IPS-NIHi7 (cell line): ENCODE data around the gene ABCA8.
A peak's percentile ranks its signal among the peaks of the same experiment; 100 is the strongest.
"Not testable (repeated sequence)": the region's sequence is repeated elsewhere in the genome, so short reads cannot be mapped to it uniquely, and the experiment has no call there.

ENCODE experiments used
- DNase-seq: peaks from one replicate; pipeline ENCODE4 v3.0.0; 2012; ENCODE audit warnings: mixed read lengths; ENCODE audit errors: extremely low spot score

Gene ABCA8, protein sequence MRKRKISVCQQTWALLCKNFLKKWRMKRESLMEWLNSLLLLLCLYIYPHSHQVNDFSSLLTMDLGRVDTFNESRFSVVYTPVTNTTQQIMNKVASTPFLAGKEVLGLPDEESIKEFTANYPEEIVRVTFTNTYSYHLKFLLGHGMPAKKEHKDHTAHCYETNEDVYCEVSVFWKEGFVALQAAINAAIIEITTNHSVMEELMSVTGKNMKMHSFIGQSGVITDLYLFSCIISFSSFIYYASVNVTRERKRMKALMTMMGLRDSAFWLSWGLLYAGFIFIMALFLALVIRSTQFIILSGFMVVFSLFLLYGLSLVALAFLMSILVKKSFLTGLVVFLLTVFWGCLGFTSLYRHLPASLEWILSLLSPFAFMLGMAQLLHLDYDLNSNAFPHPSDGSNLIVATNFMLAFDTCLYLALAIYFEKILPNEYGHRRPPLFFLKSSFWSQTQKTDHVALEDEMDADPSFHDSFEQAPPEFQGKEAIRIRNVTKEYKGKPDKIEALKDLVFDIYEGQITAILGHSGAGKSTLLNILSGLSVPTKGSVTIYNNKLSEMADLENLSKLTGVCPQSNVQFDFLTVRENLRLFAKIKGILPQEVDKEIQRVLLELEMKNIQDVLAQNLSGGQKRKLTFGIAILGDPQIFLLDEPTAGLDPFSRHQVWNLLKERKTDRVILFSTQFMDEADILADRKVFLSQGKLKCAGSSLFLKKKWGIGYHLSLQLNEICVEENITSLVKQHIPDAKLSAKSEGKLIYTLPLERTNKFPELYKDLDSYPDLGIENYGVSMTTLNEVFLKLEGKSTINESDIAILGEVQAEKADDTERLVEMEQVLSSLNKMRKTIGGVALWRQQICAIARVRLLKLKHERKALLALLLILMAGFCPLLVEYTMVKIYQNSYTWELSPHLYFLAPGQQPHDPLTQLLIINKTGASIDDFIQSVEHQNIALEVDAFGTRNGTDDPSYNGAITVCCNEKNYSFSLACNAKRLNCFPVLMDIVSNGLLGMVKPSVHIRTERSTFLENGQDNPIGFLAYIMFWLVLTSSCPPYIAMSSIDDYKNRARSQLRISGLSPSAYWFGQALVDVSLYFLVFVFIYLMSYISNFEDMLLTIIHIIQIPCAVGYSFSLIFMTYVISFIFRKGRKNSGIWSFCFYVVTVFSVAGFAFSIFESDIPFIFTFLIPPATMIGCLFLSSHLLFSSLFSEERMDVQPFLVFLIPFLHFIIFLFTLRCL (N-terminal part only)

DNA sequence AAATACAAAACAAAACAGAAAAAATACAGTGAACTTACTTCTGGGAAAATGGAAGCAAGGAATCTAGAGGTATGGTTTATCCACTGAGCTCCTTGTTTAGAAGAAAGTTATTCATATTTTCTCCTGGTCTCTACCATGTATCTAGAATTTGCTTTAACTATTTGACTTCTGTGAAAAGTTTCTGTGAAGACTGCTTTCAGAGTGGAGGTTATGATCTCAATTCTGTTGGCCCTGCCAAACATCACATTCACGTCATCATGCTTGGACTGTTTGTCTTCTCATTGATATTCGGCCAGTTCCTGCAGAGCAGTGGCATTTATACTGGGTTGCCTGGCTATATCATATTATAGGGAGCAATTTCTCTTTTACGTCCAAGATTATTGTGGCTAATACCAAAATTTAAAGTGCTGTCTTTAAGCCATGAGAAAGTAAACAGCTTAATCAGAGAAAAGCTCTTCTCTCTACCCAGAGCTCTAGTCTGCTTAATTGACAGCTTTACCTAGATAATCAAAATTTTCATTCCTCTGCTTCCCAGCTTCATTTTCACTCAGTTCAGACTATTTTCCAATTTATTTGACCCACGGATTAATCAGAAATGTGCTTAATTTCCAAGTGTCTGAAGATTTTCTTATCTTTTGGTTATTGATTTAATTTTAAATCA is at the start of gene ABCA8:
Gene ABCA8 (minus strand): TSS at position 212 of the 661 bp plus-strand sequence. CDS start 13,358 bp downstream, outside the sequence.
- DNase-seq: no peak

DNA sequence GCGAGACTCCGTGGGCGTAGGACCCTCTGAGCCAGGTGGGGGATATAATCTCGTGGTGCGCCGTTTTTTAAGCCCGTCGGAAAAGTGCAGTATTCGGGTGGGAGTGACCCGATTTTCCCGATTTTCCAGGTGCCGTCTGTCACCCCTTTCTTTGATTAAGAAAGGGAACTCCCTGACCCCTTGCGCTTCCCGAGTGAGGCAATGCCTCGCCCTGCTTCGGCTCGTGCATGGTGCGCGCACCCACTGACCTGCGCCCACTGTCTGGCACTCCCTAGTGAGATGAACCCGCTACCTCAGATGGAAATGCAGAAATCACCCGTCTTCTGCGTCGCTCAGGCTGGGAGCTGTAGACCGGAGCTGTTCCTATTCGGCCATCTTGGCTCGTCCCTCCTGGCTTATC is 49.6 kb upstream of the ABCA8 start:
- DNase-seq: not testable (repeated sequence)

DNA sequence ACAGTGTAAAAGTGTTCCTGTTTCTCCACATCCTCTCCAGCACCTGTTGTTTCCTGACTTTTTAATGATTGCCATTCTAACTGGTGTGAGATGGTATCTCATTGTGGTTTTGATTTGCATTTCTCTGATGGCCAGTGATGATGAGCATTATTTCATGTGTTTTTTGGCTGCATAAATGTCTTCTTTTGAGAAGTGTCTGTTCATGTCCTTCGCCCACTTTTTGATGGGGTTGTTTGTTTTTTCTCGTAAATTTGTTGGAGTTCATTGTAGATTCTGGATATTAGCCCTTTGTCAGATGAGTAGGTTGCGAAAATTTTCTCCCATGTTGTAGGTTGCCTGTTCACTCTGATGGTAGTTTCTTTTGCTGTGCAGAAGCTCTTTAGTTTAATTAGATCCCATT is 44.6 kb upstream of the ABCA8 start:
- not testable (repeated sequence) for DNase-seq

DNA sequence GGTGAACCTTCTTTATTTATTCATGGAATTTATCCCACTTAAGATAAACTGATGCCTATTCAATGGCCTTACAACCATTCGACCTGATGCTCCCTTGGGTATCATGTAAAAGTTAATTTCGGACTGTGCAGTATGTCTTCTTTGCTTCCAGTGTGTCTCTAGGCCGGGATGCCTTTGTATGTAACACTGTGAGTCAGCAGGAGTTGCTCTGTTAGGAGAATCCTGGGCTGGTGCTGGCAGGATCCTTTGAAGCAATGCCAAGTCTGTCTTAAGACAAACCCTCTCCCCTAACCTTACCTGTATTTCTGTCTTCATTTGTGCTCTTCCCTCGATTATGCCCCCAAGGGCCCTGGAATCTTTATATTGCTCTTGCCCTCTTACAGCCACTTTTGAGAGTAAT is 37.9 kb upstream of the ABCA8 start:
- DNase-seq: no peak

DNA sequence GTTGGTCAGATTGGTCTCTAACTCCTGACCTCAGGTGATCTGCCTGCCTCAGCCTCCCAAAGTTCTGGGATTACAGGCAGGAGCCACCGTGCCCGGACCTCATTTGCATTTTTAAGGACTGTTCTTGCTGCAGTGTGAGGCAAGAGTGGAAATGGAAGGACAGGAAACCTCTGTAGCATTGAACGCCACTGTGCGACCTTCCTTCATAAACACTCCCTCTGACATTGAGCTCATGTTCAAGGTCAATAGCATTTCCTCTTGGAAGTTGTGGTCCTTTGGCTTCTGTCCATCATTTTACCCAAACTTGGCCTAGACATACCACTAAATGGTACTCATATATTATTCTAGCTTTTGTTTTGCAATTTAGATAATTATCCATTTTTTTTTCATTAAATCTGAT is 32.8 kb upstream of the ABCA8 start:
- DNase-seq: no peak

DNA sequence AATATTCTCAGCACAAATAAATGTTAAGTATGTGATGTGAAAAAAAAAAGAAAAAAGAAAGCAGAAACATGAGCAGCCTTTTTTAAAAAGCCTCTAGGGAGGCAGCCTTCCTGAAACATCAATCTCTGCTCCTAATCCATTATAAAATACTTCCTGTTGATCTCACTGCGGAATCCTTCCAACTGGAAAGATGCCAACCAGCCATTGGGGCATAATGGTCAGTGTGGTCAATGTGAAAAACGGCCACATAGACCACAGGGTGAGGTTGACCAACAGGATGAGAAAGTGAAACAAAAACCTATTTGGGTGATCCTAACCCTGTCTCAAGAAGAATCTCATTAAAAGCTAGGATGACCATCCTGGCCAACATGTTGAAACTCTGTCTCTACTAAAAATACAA is 26.1 kb upstream of the ABCA8 start:
- DNase-seq: no peak

DNA sequence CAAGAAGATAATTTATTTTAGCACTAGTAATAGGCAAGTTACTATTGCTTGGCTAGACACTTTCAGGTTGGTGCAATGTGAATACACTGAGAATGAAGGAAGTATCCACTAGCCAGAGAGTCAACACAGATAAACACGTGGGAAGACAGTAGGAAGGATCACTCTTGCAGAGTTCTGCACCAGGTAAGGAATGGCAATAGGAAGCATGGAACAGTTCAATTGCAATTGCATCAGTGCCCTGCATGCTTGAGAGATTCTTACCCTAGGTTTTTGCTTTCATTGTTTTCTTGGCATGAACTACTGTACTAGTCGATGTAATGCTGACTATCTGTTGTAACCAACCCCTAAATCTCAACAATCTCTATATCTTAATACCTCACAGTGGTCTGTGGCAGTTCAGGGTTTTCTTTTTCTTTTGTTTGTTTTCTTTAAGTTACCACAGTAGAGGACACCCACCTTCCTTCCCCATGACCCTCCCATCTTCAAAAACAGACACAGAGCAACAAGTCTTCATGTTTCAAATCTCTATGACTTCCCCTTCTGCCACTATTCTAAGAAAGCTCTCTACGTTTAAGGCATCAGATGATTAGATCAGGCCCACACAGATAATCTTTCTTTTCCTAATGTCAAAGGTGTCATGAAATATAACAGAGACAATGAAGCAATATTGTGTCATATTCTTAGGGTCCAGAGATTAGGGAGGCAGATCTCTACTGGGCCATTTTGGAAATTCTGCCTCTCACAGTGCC is 18.1 kb upstream of the ABCA8 start:
- DNase-seq: no peak

DNA sequence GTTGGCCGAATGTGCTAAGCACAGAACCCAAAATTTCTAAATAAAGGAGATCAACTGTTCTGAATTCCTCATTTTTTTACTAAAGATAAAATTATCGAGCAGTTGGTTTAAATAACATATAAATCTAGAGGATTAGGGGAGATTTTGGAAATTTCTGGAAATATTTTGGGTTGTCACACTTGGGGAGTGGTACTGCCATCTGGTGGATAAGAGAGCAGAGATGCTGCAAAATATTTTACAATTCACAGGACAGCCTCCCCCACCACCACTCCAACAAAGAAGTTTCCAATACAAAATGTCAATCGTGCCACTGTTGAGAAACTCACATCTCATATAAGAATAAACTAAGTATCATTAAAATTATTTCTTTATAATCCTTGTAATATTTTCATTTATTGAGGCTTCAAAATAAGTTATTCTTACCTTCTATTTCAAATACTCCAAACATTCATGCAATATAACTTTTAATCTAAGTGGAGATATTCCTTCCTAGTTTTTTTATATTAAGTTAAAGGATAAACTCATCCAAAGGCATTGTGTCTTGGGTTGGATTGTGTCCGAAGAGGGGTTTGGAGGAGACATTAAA is 17.0 kb upstream of the ABCA8 start:
- DNase-seq: peak; percentile 49

DNA sequence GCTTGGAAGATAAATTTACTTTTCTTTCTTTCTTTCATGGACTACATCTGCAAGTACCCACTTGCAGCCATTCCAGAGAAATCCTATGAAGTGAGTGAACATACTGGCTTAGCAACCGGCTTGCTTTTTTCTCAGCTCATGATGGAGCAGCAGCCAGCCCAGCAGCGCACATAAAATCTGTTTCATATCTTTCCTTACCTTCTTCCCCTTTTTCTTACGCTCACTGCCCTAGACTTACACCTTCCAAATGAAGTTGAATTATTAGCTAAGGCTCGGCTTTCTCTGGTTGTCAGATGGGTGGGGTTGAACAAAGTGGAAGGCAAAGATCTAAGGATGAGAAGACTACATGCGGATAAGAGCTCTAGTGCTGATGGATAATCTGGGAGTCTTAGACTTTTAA is 13.9 kb upstream of the ABCA8 start:
- DNase-seq: no peak

DNA sequence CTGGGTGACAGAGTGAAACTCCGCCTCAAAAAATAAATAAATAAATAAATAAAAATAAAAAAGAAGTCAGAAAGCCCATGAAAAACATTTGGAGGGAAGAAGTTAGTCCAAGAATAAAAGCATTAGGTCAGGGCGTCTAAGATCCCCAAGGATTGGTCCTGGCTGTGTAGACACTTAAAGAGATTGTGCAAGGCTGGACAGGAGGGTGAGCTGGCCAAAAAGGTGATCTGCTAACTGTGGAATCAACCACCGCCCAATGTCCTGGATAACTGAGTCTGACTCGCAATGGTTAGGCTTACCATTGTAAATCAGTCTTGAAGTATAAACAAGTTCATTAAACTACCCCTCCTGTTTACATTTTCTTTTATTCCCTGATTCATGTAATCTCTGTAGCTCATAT is 8.8 kb upstream of the ABCA8 start:
- DNase-seq: no peak

DNA sequence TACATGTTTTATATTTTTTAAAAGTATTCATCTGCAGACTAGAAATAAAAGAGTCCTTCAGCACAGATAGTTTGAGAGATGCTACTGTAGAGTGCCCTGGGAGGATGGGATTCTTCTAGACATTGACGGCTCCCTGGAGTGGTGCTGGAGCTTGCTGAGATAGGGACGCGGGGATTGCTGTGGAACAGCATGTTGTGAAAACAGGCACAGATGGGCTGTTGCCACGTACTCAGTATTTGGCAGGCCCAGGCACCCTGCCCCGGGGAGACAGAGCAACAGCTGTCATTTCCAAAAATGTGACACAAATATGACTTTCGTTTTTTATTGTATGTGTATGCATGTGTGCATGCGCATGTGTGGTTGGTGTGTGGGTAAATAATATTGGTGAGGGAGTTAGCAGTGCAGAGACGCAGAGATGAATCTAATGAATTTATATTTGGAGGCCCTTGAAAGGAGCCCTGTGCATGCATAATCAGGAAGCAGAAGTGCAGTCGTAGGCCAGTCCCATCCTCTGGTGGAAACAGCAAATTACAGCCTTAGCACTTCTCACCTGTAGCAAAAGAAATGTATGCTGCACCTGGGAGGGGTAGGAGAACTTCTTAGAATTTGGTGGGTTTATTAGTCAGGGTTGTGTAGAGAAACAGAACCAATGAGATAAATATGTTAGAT is 6.2 kb upstream of the ABCA8 start:
- no peak for DNase-seq

DNA sequence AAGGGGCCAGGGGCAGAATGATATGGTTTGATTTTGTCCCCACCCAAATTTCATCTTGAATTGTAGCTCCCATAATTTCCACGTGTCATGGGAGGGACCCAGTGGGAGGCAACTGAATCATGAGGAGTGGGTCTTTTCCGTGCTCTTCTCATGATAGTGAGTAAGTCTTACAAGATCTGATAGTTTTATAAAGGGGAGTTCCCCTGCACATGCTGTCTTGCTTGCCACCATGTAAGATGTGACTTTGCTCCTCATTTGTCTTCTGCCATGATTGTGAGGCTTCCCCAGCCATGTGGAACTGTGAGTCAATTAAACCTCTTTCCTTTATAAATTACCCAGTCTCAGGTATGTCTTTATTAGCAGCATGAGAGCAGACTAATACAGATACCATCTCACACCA is 3.9 kb upstream of the ABCA8 start:
- not testable (repeated sequence) for DNase-seq

DNA sequence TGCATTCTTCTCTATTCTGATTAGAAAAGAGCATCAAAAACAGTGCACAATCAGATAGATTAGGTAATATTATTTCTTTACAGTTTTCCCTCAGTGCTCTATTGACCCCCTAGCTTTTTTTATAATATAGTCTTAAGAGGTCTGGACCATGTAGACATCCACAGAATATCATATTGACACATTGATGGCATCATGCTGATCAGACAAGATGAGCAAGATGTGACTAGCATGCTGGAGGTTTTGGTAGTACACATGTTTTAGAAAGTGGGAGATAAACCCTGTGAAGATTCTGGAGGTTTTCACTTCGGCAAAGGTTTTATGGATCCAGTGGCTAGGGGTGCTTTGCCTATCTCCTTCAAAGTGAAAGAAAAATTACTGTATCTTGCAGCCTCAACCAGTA is 2.8 kb upstream of the ABCA8 start:
- DNase-seq: no peak

DNA sequence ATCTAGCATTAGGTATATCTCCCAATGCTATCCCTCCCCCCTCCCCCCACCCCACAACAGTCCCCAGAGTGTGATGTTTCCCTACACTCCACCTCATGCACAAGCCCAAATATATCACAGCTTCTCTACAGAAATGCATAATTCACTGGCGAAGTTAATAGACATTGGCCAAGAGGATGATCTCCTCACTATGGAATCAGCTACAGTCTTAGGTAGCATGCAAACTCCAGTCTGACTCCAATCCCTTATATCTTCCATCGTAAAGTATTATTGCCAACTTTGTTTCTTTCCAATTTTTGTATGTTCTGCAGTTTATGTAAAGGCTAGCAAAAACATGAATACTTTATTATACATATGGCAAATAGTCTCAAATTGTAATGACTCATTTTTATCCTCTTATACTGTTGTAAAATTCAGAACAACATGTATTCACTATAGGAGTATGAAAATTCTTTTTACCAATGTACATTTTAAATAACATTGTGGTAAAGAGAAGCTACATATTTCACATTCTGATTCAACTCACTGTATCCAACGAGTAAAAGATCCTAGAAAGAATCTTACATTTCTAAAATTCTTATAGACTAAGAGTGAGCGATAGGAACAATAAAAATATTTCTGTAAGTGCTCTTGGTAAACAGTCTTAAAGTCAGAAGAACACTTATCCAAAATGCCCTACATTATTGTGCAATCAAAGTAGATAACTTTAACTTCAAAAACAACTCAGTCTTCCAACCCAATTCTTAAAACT is 871 bp downstream of the ABCA8 start:
- no peak for DNase-seq

DNA sequence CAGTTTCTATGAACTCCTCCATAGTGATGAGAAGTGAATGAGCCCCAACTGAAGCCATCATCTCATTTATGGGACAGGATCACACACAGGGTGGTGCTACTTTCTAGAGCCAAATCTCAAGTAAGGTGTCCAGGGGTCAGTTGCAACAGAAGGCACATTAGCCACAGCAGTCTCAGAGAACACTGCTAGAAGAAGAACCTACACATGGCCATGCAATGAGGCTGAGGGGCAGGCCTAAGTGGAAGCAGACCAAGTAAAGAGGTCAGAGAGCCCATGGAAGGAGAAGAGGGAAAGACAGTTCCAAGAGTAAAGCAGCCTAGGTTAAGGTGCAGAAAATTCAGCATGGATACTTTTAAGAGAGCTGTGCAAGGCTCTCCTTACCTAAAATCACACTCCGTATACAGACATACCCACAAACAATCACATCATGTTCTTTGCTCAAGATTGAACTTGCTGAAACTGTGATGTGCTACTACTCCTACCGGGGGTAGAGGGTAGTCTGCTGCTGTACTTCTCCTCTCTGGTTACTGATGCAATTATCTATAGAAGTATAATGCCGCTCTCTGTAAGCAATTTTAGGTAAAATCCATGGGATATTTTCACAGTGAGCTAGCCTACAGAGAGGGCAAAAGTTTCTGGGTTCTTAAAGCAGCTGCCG is 1.7 kb downstream of the ABCA8 start:
- no peak for DNase-seq

DNA sequence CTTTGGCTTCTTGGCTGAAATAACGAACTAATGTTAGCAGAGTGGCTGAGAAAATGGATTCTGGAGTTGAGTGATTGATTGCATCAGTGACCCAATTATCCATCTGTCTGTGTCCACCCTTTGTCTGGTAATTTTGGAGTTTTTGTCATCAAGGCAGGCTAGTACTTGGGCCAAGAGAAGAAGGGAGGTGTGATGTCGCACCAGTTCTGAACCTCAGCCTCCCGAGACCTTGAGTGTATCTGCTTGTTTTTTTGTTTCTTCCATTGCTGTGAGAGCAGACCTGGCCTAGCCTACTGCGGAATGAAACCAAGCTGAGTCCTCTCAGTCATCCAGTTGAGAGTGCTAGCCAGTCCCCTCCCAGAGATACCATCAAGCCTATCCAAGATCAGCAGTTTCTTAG is 4.5 kb downstream of the ABCA8 start:
- no peak for DNase-seq

DNA sequence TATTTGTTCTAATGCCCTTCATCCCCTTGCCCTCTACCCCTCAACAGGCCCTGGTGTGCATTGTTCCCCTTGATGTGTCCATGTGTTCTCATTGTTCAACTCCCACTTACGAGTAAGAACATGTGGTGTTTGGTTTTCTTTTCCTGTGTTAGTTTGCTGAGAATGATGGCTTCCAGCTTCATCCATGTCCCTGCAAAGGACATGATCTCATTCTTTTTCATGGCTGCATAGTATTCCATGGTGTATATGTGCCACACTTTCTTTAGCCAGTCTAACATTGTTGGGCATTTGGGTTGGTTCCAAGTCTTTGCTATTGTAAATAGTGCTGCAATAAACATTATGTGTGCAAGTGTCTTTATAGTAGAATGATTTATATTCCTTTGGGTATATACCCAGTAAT is 7.3 kb downstream of the ABCA8 start:
- DNase-seq: not testable (repeated sequence)

DNA sequence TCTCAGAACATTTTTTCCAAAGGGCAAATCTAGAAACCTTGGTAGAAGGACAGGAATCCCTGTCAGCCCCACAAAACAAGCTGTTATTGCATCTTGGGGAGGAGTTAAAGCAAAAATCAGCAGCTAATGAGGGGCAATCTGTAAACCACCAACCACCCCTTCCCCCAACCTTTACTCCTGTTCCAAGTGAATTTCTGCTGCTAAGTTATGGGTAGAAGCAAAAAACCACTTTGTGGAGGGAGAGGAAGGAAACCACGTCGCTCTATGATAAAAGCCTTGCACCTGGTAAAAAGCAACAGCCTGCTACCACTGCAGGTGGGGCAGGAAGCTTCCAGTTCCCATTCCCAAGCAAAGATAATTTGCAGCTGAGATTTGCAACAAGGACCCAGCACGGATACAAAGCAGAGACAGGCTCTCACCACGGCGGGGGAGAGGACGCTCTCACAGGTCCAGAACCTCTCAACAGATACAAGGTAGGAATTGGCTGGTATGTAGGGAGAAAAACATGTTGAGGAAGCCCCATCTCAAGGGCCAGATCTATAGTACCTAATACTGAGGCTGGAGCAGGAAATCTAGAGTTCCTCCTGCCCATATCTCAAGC is 10.7 kb downstream of the ABCA8 start:
- DNase-seq: no peak
